Peyer's patch (tissue), 4 donors: ENCODE data around the gene VTI1A.
"Not testable (repeated sequence)": the region's sequence is repeated elsewhere in the genome, so short reads cannot be mapped to it uniquely, and the experiment has no call there.

Experiments
- CTCF ChIP-seq, 6 experiments: fragments of 450-650 bp in 4 of 6; fragments of 200-600 bp in 2 of 6; sonication (generic) in 1 of 6; IDR thresholded peaks; one replicate each; pipeline ENCODE4 v1.5.1; 2017 to 2019; ENCODE audit warnings: antibody characterized with exemption in 6 of 6, mild to moderate bottlenecking in 3 of 6, moderate library complexity in 1 of 6
- POLR2A ChIP-seq, 2 donors: fragments of 450-650 bp; IDR thresholded peaks; one replicate each; pipeline ENCODE4 v1.5.1; 2017; ENCODE audit warnings: antibody characterized with exemption in 2 of 2, mild to moderate bottlenecking in 2 of 2, moderate library complexity in 2 of 2

- not testable (repeated sequence) for TF ChIP-seq CTCF, POLR2A (IDR thresholded peaks at IDR 0.05)
These were observed 284.4 kb downstream of the VTI1A start for GRCh38 chr10:112731450-112731849.
